EH (cell line): ENCODE measurements around the gene CPED1.
A peak's percentile ranks its signal among the peaks of the same experiment; 100 is the strongest.
"Not testable (repeated sequence)": the region's sequence is repeated elsewhere in the genome, so short reads cannot be mapped to it uniquely, and the experiment has no call there.

Experiments used
- DNase-seq: peaks from one replicate; pipeline ENCODE4 v3.0.0-alpha.2; 2015; ENCODE audit warnings: low read depth

CPED1 gene

GRCh38 chr7:121252523-121253235 lies 264.2 kb downstream of the CPED1 start:
- DNase-seq, result not testable (repeated sequence)

- no peak for DNase-seq
Observed at GRCh38 chr7:121259826-121260225, 271.3 kb downstream of the CPED1 start.

GRCh38 chr7:121261207-121261884 lies 272.8 kb downstream of the CPED1 start:
- no peak for DNase-seq

- peak; percentile 61 for DNase-seq
Observed at GRCh38 chr7:121262221-121262620, 273.7 kb downstream of the CPED1 start.

GRCh38 chr7:121262969-121263368 lies 274.5 kb downstream of the CPED1 start:
- DNase-seq, result no peak

GRCh38 chr7:121266307-121266894 lies 277.9 kb downstream of the CPED1 start:
- no peak for DNase-seq

GRCh38 chr7:121267612-121268011 lies 279.1 kb downstream of the CPED1 start:
- DNase-seq, result no peak

- no peak for DNase-seq
Observed at GRCh38 chr7:121269798-121270197, 281.3 kb downstream of the CPED1 start.

- no peak for DNase-seq
Observed at GRCh38 chr7:121271098-121271497, 282.6 kb downstream of the CPED1 start.

GRCh38 chr7:121271916-121272315 lies 283.4 kb downstream of the CPED1 start:
- no peak for DNase-seq

- no peak for DNase-seq
Observed at GRCh38 chr7:121272676-121273075, 284.2 kb downstream of the CPED1 start.

GRCh38 chr7:121273467-121274167 lies 285.1 kb downstream of the CPED1 start:
- DNase-seq, result no peak

GRCh38 chr7:121274467-121274866 lies 286.0 kb downstream of the CPED1 start:
- no peak for DNase-seq

- no peak for DNase-seq
Observed at GRCh38 chr7:121275204-121275603, 286.7 kb downstream of the CPED1 start.

GRCh38 chr7:121276313-121276712 lies 287.8 kb downstream of the CPED1 start:
- DNase-seq, result no peak

- DNase-seq, result peak; percentile 75
Observed at GRCh38 chr7:121278120-121279021, 289.9 kb downstream of the CPED1 start.

- DNase-seq, result peak; percentile 49
Observed at GRCh38 chr7:121279060-121279620, 290.6 kb downstream of the CPED1 start.

- DNase-seq, result no peak
Observed at GRCh38 chr7:121279822-121280221, 291.3 kb downstream of the CPED1 start.

GRCh38 chr7:121280656-121281055 lies 292.1 kb downstream of the CPED1 start:
- no peak for DNase-seq

- DNase-seq, result no peak
Observed at GRCh38 chr7:121282129-121282528, 293.6 kb downstream of the CPED1 start.

GRCh38 chr7:121285066-121285667 lies 296.7 kb downstream of the CPED1 start:
- no peak for DNase-seq
